ENCODE data around the gene PRKN.

DNA sequence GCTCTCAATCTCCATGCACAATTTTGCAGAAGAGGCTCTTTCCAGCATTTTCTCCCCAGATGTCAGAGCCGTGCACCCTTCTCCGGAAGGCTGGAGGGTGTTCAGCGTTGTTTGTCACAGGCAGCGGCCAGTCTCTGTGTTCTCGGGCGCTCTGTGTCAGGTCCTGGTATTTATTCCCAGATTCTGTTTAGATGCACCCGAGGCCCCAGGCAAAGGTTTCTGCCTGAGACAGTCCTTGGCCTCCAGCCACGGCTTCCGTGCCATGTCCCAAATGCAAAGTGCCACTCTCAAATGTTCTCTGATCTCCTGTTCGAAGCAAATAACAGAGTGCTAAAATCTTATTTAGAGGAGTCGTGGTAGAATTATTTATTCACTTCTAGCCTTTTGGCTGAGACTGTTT is 1313.4 kb downstream of the PRKN start:
- TF ChIP-seq, protein P1, sequence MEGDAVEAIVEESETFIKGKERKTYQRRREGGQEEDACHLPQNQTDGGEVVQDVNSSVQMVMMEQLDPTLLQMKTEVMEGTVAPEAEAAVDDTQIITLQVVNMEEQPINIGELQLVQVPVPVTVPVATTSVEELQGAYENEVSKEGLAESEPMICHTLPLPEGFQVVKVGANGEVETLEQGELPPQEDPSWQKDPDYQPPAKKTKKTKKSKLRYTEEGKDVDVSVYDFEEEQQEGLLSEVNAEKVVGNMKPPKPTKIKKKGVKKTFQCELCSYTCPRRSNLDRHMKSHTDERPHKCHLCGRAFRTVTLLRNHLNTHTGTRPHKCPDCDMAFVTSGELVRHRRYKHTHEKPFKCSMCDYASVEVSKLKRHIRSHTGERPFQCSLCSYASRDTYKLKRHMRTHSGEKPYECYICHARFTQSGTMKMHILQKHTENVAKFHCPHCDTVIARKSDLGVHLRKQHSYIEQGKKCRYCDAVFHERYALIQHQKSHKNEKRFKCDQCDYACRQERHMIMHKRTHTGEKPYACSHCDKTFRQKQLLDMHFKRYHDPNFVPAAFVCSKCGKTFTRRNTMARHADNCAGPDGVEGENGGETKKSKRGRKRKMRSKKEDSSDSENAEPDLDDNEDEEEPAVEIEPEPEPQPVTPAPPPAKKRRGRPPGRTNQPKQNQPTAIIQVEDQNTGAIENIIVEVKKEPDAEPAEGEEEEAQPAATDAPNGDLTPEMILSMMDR (IDR thresholded peaks at IDR 0.05), result no peak
- no peak for TF ChIP-seq POLR2A (IDR thresholded peaks at IDR 0.05)
